ENCODE results near the gene ATL3.

DNA sequence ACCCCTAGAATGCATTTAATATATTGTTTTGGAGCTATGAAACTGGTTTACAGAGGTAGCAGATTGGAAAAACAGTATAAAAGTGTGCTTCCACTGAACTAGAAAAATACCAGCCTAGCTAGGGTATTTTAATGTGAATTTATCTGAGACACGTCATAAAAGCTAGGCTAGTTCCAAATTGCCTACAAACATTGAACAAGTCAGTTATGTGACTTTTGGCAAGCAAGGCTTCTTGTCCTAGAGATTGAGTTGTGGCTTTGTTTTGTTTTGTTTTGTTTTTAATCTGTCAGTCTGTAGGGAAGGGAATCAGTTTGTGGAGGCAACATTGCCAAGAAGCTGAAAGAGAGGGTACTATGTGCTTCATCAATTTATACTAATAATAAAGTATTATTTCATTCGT lies 34.4 kb upstream of the ATL3 start:
- TF ChIP-seq POLR2A (IDR thresholded peaks at IDR 0.05) = no peak
- TF ChIP-seq EP300 (IDR thresholded peaks at IDR 0.05) = no peak
- TF ChIP-seq POLR2AphosphoS5 (IDR thresholded peaks at IDR 0.05) = no peak
- TF ChIP-seq, protein P1, sequence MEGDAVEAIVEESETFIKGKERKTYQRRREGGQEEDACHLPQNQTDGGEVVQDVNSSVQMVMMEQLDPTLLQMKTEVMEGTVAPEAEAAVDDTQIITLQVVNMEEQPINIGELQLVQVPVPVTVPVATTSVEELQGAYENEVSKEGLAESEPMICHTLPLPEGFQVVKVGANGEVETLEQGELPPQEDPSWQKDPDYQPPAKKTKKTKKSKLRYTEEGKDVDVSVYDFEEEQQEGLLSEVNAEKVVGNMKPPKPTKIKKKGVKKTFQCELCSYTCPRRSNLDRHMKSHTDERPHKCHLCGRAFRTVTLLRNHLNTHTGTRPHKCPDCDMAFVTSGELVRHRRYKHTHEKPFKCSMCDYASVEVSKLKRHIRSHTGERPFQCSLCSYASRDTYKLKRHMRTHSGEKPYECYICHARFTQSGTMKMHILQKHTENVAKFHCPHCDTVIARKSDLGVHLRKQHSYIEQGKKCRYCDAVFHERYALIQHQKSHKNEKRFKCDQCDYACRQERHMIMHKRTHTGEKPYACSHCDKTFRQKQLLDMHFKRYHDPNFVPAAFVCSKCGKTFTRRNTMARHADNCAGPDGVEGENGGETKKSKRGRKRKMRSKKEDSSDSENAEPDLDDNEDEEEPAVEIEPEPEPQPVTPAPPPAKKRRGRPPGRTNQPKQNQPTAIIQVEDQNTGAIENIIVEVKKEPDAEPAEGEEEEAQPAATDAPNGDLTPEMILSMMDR (IDR thresholded peaks at IDR 0.05) = no peak
